Sigmoid colon (tissue), 7 donors: ENCODE data around the gene DDX51. TPM values are rescaled to one million over a fixed set of nuclear protein-coding genes. Genes with fewer than 3 reads are reported as not detected.

ENCODE experiments used
- DNase-seq: peaks from one replicate; pipeline ENCODE4 v3.0.0-alpha.2; 2019
- H3K27ac ChIP-seq, 4 donors: fragments of 200-600 bp; sonication (generic); one replicate each; pipeline ENCODE4 v1.5.1; 2016 to 2019; ENCODE audit warnings: mild to moderate bottlenecking in 1 of 4
- H3K27me3 ChIP-seq, 3 donors: fragments of 200-600 bp; sonication (generic); one replicate each; pipeline ENCODE4 v1.5.1; 2019; ENCODE audit warnings: mild to moderate bottlenecking in 1 of 3
- H3K36me3 ChIP-seq, 4 donors: fragments of 200-600 bp; sonication (generic); one replicate each; pipeline ENCODE4 v1.5.1; 2016 to 2019
- H3K4me1 ChIP-seq, 4 donors: fragments of 200-600 bp; sonication (generic); one replicate each; pipeline ENCODE4 v1.5.1; 2017 to 2019
- H3K4me3 ChIP-seq, 4 donors: fragments of 200-600 bp; sonication (generic); one replicate each; pipeline ENCODE4 v1.5.1; 2017 to 2019; ENCODE audit warnings: mild to moderate bottlenecking in 2 of 4, moderate library complexity in 1 of 4
- H3K9me3 ChIP-seq, 4 donors: fragments of 200-600 bp in 3 of 4; sonication (generic) in 3 of 4; one replicate each; pipeline versions ENCODE4 v1.5.1 to v1.6.1; 2013 to 2019
- CTCF ChIP-seq, 4 experiments: fragments of 450-650 bp in 3 of 4; fragments of 200-600 bp in 1 of 4; IDR thresholded peaks; one replicate each; pipeline ENCODE4 v1.5.1; 2016 to 2019; ENCODE audit warnings: antibody characterized with exemption in 4 of 4, mild to moderate bottlenecking in 3 of 4, moderate library complexity in 2 of 4
- EP300 ChIP-seq, 4 donors: sonication (generic); formaldehyde crosslinking; IDR thresholded peaks; one replicate each; pipeline ENCODE4 v1.6.1; 2017; ENCODE audit warnings: antibody characterized with exemption in 4 of 4
- POLR2A ChIP-seq, 2 donors: fragments of 450-650 bp; IDR thresholded peaks; one replicate each; pipeline ENCODE4 v1.6.1; 2016; ENCODE audit warnings: antibody characterized with exemption in 2 of 2, mild to moderate bottlenecking in 2 of 2, moderate library complexity in 2 of 2
- POLR2AphosphoS5 ChIP-seq, 4 donors: sonication (generic); formaldehyde crosslinking; IDR thresholded peaks; one replicate each; pipeline ENCODE4 v1.6.1; 2017; ENCODE audit warnings: antibody characterized with exemption in 4 of 4
- WGBS, 2 donors: extraction: QIAGEN DNeasy Blood & Tissue Kit; methylation state at CpG; one replicate each; pipeline ENCODE4 v1.1.7; 2013; 5-methylcytosine and 5-hydroxymethylcytosine counted together
- intact Hi-C: fragments of 100-400 bp; cut with DNase I; formaldehyde crosslinking; loops from one replicate; pipeline ENCODE4 v1.15.1; 2023
- polyA plus RNA-seq, 3 donors: library from polyadenylated mRNA; stranded (reverse); fragments of 200-250 nt; gene quantifications; one replicate each; pipeline ENCODE4 v1.2.3, GENCODE V29; 2013
- total RNA-seq, 4 donors: library from RNA; depleted of rRNA; stranded (reverse); fragments of >200 nt; gene quantifications; one replicate each; pipeline ENCODE4 v1.1.0, GENCODE V29; 2016
- donor health status: healthy with polysubstance abuse.
- donor health status: Bipolar disorder and iron deficiency.
- donor health status: healthy.

Gene DDX51
- total and polyA plus RNA-seq, 7 donors, result 3.9 to 22.4 (median 7.2) TPM

GRCh38 chr12:132109741-132110140 is 34.4 kb downstream of the DDX51 start:
- Histone ChIP-seq H3K36me3 (peaks cover 6 to 74% (median 25%) of the 10 kb centered on the region in 4 donors), H3K4me3 (no peak overlapping the region), H3K9me3 (no peaks in the 10 kb centered on the region), H3K4me1 (peaks cover 0 to 8% (median under 1%) of the 10 kb centered on the region in 4 donors), H3K27ac (no peak overlapping the region), H3K27me3 (no peaks in the 10 kb centered on the region)
- TF ChIP-seq POLR2AphosphoS5 (IDR thresholded peaks at IDR 0.05) (no peak), EP300 (IDR thresholded peaks at IDR 0.05) (no peak), POLR2A (IDR thresholded peaks at IDR 0.05) (no peak), CTCF (IDR thresholded peaks at IDR 0.05) (no peak)
- intact Hi-C loops, result no loop called here
- WGBS, 2 donors, result 88 to 93% methylated on average over 8 of the region's 8 CpGs
- no peak for DNase-seq

GRCh38 chr12:132108211-132108832 is 35.8 kb downstream of the DDX51 start:
- Histone ChIP-seq H3K27ac (no peak overlapping the region), H3K4me1 (peaks cover 0 to 8% (median under 1%) of the 10 kb centered on the region in 4 donors), H3K36me3 (peaks cover 0 to 60% (median 21%) of the 10 kb centered on the region in 4 donors), H3K4me3 (no peak overlapping the region), H3K9me3 (no peaks in the 10 kb centered on the region), H3K27me3 (no peaks in the 10 kb centered on the region)
- DNase-seq, result peak; percentile 34
- intact Hi-C loops, result no loop called here
- WGBS, 2 donors, result 89 to 93% methylated on average over 16 of the region's 16 CpGs
- no peak for TF ChIP-seq EP300 (IDR thresholded peaks at IDR 0.05)
- TF ChIP-seq POLR2AphosphoS5 (IDR thresholded peaks at IDR 0.05), result no peak
- TF ChIP-seq CTCF (IDR thresholded peaks at IDR 0.05), result no peak
- TF ChIP-seq POLR2A (IDR thresholded peaks at IDR 0.05), result no peak

GRCh38 chr12:132106921-132107320 is 37.2 kb downstream of the DDX51 start:
- no peak for DNase-seq
- 96 to 97% methylated on average over 7 of the region's 7 CpGs for WGBS, 2 donors
- H3K4me1 ChIP-seq, result peaks cover 0 to 6% (median under 1%) of the 10 kb centered on the region in 4 donors
- no peak overlapping the region for H3K4me3 ChIP-seq
- peaks cover 0 to 52% (median 21%) of the 10 kb centered on the region in 4 donors for H3K36me3 ChIP-seq
- H3K27ac ChIP-seq, result no peak overlapping the region
- TF ChIP-seq POLR2AphosphoS5 (IDR thresholded peaks at IDR 0.05), result no peak
- no peak for TF ChIP-seq CTCF (IDR thresholded peaks at IDR 0.05)
- no peak for TF ChIP-seq POLR2A (IDR thresholded peaks at IDR 0.05)
- TF ChIP-seq EP300 (IDR thresholded peaks at IDR 0.05), result no peak
- intact Hi-C loops, result no loop called here
- no peaks in the 10 kb centered on the region for H3K9me3 ChIP-seq
- H3K27me3 ChIP-seq, result no peaks in the 10 kb centered on the region

- H3K36me3 ChIP-seq, result peaks cover 0 to 41% (median 16%) of the 10 kb centered on the region in 4 donors
Observed at GRCh38 chr12:132105467-132105866, 38.7 kb downstream of the DDX51 start.

More at GRCh38 chr12:132105467-132105866, 38.7 kb downstream of the DDX51 start:
- no peaks in the 10 kb centered on the region for H3K27me3 ChIP-seq
- H3K27ac ChIP-seq, result no peak overlapping the region
- intact Hi-C loops, result no loop called here
- no peaks in the 10 kb centered on the region for H3K9me3 ChIP-seq
- H3K4me1 ChIP-seq, result peaks cover 0 to 2% (median 0%) of the 10 kb centered on the region in 4 donors
- TF ChIP-seq EP300 (IDR thresholded peaks at IDR 0.05) (no peak), POLR2AphosphoS5 (IDR thresholded peaks at IDR 0.05) (no peak), CTCF (IDR thresholded peaks at IDR 0.05) (no peak), POLR2A (IDR thresholded peaks at IDR 0.05) (no peak)
- peak; percentile 28 for DNase-seq
- H3K4me3 ChIP-seq, result no peak overlapping the region
- WGBS, 2 donors, result 91% methylated on average over 6 of the region's 6 CpGs
